A673 (cell line): ENCODE data around the gene MTM1. TPM values are rescaled to one million over a fixed set of nuclear protein-coding genes. Genes with fewer than 3 reads are reported as not detected.

Experiments
- BruUV-seq: library from RNA; stranded (reverse); fragments of 400-500 nt; replicated peaks from 2 replicates; lab custom pipeline; 2021; lab: Mats Ljungman, UMichigan
- CTCF ChIA-PET: fragments of 300-600 bp; sonication (Branson Sonifier 250); formaldehyde crosslinking; loops from one replicate; lab custom pipeline; 2022; ENCODE audit warnings: antibody characterized with exemption; lab: Charles Lee
- POLR2A ChIA-PET: fragments of 300-600 bp; sonication (Branson Sonifier 250); formaldehyde crosslinking; loops from one replicate; lab custom pipeline; 2022; ENCODE audit warnings: antibody characterized with exemption; ENCODE audit not compliant: low non-redundant PET; lab: Charles Lee
- DNase-seq: peaks from one replicate; pipeline ENCODE4 v3.0.0-alpha.2; 2015; ENCODE audit warnings: low spot score
- H3K27ac ChIP-seq: fragments of 200-600 bp; sonication (generic); 2 replicates; pipeline ENCODE4 v1.5.1; 2016; ENCODE audit warnings: mixed run types, low read depth, mild to moderate bottlenecking, mixed read lengths, antibody characterized with exemption, low read length; ENCODE audit not compliant: poor library complexity, severe bottlenecking
- H3K27me3 ChIP-seq: fragments of 200-600 bp; sonication (generic); replicated peaks from 2 replicates; pipeline ENCODE4 v1.6.1; 2017; ENCODE audit warnings: mixed run types, low read depth, mild to moderate bottlenecking, mixed read lengths, antibody characterized with exemption, low read length; ENCODE audit not compliant: insufficient read depth, poor library complexity
- H3K36me3 ChIP-seq: fragments of 200-600 bp; sonication (generic); 2 replicates; pipeline ENCODE4 v1.6.1; 2016; ENCODE audit warnings: mixed run types, mild to moderate bottlenecking, mixed read lengths, antibody characterized with exemption, low read length; ENCODE audit not compliant: insufficient read depth, poor library complexity, severe bottlenecking
- H3K4me1 ChIP-seq: fragments of 200-600 bp; sonication (generic); 2 replicates; pipeline ENCODE4 v1.6.1; 2017; ENCODE audit warnings: mixed run types, mild to moderate bottlenecking, mixed read lengths, antibody characterized with exemption, low read length; ENCODE audit not compliant: insufficient read depth, poor library complexity, severe bottlenecking
- H3K4me3 ChIP-seq: fragments of 200-600 bp; sonication (generic); 2 replicates; pipeline ENCODE4 v1.5.1; 2016; ENCODE audit warnings: low read depth, mixed run types, mild to moderate bottlenecking, mixed read lengths, low read length; ENCODE audit not compliant: poor library complexity, severe bottlenecking
- H3K9me3 ChIP-seq: fragments of 200-600 bp; sonication (generic); 2 replicates; pipeline ENCODE4 v1.6.1; 2016; ENCODE audit warnings: mixed run types, low read depth, mild to moderate bottlenecking, mixed read lengths, antibody characterized with exemption, low read length; ENCODE audit not compliant: poor library complexity, severe bottlenecking
- EZH2 ChIP-seq: fragments of 200-600 bp; sonication (generic); IDR thresholded peaks from 2 replicates; pipeline ENCODE4 v1.6.1; 2017; ENCODE audit warnings: borderline replicate concordance, low read depth, mild to moderate bottlenecking, mixed read lengths, antibody characterized with exemption, low read length; ENCODE audit not compliant: poor library complexity, severe bottlenecking
- intact Hi-C: fragments of 100-400 bp; cut with micrococcal nuclease; formaldehyde crosslinking; loops from one replicate; pipeline ENCODE4 v1.10.0; 2022; ENCODE audit not compliant: unreplicated experiment
- total RNA-seq: library from RNA; stranded (reverse); gene quantifications from 2 replicates; pipeline ENCODE4 v1.2.3, GENCODE V29; 2021
- TF ChIP-seq, protein P1 (sequence below): fragments of 300-800, 200-600 bp; sonication (generic); conservative IDR thresholded peaks from 2 replicates; pipeline ENCODE4 v1.5.1; 2017; ENCODE audit warnings: low read depth, mild to moderate bottlenecking, antibody characterized with exemption, low read length, moderate library complexity, mixed read lengths

MTM1 gene
- total RNA-seq, 1 experiment from 2014 or later: 7.1 TPM

DNA sequence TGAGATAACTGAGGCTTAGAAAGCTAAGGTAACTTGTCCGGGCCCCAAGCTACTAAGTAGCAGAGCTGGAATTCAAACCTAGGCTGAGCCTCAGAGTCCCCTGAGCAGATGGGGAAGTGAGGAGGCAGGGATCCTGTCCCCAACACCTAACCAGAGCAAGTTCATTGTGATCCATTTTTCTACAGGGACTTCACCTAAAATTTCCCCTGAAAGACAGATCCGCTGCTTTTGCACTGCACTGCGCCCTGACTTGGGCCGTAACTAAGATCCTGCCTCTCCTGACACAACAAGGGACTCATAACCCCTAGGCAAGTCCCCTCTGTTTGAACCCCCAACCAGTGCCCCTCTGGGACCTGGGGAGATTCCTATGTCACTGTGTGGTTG, 25.6 kb upstream of the MTM1 start:
- Histone ChIP-seq H3K27ac (no peak overlapping the region), H3K36me3 (no peaks in the 10 kb centered on the region), H3K9me3 (no peaks in the 10 kb centered on the region), H3K4me3 (no peak overlapping the region), H3K27me3 (no peaks in the 10 kb centered on the region), H3K4me1 (no peaks in the 10 kb centered on the region)
- intact Hi-C loops: no loop called here
- CTCF ChIA-PET: no interaction called here
- no TSS peak for BruUV-seq
- DNase-seq: no peak
- TF ChIP-seq, protein P1, sequence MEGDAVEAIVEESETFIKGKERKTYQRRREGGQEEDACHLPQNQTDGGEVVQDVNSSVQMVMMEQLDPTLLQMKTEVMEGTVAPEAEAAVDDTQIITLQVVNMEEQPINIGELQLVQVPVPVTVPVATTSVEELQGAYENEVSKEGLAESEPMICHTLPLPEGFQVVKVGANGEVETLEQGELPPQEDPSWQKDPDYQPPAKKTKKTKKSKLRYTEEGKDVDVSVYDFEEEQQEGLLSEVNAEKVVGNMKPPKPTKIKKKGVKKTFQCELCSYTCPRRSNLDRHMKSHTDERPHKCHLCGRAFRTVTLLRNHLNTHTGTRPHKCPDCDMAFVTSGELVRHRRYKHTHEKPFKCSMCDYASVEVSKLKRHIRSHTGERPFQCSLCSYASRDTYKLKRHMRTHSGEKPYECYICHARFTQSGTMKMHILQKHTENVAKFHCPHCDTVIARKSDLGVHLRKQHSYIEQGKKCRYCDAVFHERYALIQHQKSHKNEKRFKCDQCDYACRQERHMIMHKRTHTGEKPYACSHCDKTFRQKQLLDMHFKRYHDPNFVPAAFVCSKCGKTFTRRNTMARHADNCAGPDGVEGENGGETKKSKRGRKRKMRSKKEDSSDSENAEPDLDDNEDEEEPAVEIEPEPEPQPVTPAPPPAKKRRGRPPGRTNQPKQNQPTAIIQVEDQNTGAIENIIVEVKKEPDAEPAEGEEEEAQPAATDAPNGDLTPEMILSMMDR: no peak
- TF ChIP-seq EZH2: no peak
- POLR2A ChIA-PET: no interaction called here

DNA sequence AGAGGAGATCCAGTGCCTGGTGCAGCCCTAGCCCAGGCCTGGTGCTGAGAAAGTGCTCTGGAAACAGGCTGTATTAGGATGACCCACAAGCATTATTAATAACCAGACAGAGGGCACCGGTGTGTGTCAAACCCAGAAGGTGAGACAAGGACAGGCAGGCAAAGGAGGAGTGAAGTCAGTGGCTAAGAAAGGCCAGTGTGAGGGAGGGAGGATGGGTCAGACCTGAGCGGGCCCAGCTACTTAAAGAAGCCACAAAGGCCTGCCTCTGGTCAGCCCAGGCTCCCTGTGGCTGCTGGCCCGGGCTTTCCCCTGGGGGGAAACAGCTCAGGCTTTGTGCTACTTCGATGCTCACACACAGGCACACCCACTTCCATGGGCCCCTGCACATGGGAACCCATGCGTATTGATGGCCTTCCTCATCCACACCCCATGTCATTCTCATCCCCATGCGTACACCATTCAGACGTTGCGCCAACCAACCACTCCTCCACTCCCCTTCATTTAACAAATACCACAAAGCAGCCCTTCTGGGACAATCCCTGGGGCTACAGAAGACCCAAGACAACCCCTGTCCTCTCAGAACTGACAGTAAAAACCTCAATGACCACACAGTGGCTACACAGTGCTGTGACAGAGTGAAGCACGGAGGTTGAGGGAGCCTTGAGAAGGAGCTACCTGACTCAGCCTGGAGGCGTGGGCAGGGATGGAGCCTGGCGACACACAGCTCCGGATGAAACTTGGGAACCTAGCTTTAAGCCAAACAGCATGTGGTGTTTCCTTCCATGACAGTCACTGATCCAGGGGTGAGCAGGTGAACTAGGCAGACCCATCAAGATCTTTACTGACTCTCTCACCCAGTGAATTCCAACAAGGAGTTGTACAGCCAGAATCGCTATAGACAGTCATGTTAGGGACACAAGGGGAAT, 24.9 kb upstream of the MTM1 start:
- intact Hi-C loops: no loop called here
- POLR2A ChIA-PET: no interaction called here
- TF ChIP-seq, protein P1: no peak
- no peak for TF ChIP-seq EZH2

DNA sequence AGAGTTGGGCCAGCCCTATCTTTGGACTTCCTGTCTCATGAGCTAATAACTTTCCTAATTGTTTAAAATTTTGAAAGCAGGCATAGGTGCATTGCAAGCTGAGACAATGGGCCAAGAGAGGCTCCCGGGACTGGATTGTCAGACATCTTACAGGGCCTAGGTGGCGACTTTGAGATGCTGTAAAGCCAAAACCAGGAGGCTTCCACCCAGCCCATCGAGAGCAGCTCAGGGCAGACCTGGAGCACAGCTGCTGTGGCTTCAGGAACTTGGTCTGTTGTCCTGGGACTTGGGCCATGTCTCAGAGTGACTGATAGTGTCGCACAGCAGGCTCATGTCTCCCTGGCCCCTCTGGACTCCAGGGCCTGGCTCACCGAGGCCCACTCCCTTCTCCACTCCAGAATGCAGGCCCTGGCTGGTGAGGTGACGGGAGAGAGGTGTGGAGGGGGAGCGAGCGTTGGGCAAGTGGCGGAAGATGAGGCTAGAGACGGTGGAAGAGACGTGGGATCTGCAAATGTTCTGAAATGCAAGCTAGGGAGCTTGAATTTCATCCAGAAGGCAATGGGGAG, 24.1 kb upstream of the MTM1 start:
- Histone ChIP-seq H3K4me1 (no peaks in the 10 kb centered on the region), H3K27ac (no peak overlapping the region), H3K9me3 (no peaks in the 10 kb centered on the region), H3K36me3 (no peaks in the 10 kb centered on the region), H3K27me3 (no peaks in the 10 kb centered on the region), H3K4me3 (no peak overlapping the region)
- no peak for TF ChIP-seq EZH2
- TF ChIP-seq, protein P1: no peak
- ChIA-PET CTCF (no interaction called here), POLR2A (interaction anchor here (0.5 kb wide), 1 partner anchor 197 kb away, joined by 3 read pairs; no protein-coding TSS in a partner anchor)
- intact Hi-C loops: no loop called here
- DNase-seq: peak; percentile 17
- BruUV-seq: no TSS peak

More for the DNA sequence above, 24.9 kb upstream of the MTM1 start:
- Histone ChIP-seq H3K36me3 (no peaks in the 10 kb centered on the region), H3K4me1 (no peaks in the 10 kb centered on the region), H3K9me3 (no peaks in the 10 kb centered on the region), H3K27me3 (no peaks in the 10 kb centered on the region), H3K4me3 (no peak overlapping the region), H3K27ac (no peak overlapping the region)
- DNase-seq: no peak
- CTCF ChIA-PET: no interaction called here
- BruUV-seq: no TSS peak
